GM18907 (cell line): ENCODE results near the gene KANSL1.

Source experiments
- ATAC-seq: cut with Tn5 transposase; IDR thresholded peaks from one replicate; pipeline ENCODE4 v1.9.1; 2021; ENCODE audit warnings: mild to moderate bottlenecking, moderate library complexity; ENCODE audit not compliant: unreplicated experiment

Gene KANSL1

DNA sequence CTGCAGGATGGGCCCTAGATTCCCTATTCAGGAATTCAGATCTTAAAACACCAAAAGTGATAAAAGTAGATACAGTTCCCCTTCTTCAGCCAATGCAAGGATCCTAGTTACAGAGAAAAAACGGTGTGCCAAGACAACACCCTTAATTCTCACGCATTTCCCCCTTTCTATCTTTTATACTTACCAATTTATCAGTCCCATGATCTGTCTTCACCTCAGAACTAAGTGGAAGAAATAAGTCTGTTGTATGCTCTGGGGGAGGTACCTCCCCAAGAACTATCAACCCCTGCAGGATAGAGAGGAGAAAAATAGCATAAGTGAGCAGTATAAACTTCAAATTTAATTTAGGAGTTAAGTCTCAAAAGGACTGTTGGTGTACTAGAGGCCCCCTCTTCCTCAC lies 111.0 kb downstream of the KANSL1 start:
- ATAC-seq = no peak

DNA sequence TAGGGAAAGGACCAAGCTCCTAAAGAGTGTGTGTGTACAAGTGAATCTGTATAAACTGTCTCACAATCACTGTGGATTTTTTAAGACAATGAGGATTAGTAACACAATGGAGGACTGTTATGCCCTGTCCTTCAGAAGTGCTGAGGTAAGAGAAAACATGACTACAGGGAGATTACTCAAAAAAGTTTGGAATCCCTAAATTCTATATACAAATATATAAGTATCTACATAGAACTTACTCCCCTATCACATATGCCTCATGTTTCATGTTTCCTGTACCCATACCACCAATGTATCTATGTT lies 112.3 kb downstream of the KANSL1 start:
- ATAC-seq = no peak

DNA sequence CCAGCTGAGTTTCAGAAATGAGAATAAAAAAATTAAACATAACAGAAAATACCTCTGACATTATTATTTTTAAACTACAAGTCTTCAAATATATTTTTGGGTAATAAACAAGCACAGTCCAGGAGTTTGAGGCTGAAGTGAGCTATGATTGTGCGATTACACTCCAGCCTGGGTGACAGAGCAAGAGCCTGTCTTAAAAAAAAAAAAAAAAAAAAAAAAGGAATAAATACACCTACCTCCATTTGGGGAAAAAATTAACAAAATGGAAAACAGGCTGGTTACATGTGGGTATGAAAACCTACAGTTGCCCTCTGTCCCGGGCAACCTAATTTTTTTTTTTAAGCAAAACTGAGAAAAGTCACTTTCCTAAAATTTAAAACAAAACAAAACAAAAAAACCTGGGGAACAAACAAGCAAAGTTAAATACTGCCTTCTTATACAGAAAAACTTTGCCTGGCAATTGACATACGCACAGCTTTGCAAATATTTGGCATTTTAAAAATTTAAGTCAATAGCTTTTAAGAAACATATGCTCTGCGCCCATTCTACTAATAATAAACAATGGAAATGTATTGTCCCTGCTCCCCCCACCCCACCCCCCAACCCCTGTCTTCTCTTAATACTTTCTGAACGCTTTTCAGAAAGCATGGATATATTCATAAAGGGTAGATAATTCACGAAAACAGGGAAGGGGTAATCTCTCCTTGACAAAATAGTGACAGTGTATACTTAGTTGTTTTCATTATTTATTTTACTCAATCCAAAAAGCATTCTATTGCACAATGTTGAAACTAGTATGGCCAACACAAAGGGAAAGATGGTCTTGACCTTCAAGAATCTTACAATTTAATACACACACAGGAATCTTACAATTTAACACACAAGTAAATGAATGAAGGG lies 112.9 kb downstream of the KANSL1 start:
- no peak for ATAC-seq

DNA sequence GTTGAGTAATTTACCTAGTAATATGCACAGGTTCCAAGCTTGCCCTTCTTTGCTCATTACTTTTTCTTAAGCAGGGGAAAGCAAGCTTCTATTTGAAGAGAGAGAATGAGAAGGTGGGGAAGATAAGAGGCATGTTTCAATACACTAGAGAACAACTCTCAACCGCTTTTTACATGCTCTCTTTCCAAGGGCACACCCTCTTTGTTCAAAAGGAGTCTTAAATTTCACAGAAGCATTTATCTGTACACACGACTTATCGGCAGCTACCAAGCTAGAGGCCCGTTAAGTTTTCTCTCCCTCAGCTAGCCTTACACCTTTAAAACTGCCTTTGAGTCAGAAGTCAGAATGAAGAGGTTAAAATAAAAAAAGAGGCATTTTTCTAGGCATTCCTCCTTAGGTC lies 114.6 kb downstream of the KANSL1 start:
- no peak for ATAC-seq

DNA sequence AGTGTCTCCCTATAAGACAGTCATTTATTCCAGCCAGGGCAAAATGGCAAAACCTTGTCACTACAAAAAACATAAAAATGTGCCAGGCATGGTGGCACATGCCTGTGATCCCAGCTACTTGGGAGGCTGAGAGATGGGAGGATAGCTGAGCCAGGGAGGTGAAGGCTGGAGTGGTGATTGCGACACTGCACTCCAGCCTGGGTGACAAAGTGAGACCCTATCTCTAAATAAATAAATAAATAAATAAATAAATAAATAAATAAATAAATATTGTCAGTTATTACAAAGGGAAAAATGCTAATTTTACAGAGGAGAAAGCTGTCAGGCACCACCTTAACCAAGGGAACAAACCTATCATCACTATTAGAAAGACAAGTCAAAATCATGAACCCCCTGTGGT lies 118.7 kb downstream of the KANSL1 start:
- ATAC-seq = no peak

DNA sequence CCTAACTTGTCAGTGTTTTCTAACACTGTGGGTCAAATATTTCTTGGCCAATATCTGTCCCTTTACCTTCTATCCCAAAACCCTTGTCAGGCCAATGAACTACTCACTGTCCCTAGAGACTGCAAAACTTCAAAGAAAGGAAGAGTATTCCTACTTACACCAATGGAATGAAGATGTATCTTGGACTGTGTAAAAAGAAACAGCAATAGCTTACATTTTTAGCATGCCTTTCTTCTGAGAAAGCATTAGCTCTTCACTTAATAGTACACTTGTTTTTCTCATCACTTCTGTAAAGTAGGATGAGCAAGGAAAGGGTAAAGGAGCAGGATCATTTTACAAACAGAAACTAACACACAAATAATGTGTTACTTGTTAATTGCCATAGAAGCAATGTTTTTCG lies 120.2 kb downstream of the KANSL1 start:
- no peak for ATAC-seq

DNA sequence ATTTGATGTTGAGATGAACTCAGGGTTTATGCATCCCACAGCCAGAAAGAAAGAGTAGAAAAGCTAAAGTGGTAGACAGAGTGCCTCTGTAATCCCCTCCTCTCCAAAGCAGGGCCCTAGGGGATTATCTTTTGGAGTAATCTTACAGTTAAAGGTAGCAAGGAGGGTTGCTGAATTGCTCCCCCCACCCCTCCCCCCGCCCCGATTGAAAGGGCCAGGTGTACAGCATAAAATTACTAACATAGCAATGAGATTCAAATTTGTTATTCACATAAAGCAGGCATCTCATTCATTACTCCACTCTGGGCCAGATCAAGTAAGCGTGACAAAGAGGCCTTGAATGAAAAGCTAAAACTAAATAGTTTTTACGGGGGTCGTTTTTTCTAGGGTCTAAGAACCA lies 121.4 kb downstream of the KANSL1 start:
- ATAC-seq = no peak

DNA sequence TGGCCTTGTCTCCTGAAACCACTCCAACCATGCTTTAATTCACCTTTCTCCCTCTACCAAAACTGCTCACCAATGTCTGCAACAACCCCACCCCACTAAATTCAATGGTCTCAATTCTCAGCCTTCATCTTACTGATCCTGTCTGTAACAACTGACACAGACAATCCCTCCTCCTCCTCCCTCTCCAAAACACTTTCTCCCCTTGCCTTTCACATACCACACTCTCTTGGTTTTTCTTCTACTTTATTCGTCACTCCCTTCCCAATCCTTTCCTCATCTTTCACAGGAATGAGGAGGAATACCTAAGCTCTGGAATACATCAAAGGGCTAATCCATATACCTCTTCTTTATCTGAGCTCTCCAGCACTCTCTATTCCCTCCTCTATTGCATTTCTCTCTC lies 128.8 kb downstream of the KANSL1 start:
- ATAC-seq = no peak

DNA sequence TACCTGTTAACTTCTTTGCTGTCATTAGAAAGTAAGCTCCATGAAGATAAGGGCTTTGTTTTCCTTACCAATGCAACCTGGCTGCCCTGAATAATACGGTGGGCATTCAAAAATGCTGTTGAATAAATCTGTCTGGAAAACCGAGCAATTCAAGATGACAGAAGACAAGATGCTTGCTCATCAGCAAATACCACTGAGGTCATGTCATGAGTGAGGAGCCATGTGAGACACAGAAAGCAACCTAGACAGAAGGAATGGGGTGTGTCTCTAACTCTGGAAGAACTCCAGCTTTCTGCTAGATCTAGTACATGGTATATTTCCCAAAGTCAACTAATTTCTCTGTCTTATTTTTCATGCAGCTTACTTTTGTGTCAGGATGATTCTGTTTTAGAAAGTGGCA lies 130.0 kb downstream of the KANSL1 start:
- ATAC-seq = no peak

DNA sequence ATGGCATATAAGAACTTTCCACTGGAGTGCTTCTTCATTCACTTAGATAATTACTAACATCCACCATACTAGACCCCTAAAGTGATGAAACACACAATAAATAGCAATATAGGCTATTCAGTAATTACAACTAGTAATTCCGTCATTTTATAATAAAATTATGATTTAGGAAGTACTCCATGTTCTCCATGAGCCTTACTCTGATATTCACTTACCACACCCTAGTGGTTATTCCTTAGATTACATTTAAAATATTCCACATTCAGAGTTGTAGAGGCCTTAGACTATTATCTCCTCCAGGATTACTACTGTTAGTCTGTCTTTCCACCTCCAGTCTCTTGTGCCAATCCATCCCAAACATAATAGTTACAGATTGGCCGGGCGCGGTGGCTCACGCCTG lies 131.8 kb downstream of the KANSL1 start:
- no peak for ATAC-seq

DNA sequence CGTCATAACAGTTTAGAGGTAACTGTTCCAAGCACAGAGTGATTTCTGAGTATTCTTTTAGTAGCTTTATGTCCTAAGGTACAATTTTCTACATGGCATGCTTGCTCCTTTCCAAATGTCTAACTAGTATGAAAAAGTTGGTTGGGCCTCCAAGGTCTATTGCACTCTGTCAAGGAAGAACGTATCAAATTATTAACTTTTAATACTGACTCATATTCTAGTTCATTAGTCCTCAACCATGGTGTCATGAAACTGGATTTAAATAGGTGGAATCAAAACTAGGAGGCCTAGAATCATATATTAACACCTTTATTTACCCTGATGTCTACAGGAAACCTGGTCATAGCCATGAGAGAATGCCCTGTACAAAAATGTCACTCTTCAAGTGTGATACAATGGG lies 132.8 kb downstream of the KANSL1 start:
- ATAC-seq = no peak

DNA sequence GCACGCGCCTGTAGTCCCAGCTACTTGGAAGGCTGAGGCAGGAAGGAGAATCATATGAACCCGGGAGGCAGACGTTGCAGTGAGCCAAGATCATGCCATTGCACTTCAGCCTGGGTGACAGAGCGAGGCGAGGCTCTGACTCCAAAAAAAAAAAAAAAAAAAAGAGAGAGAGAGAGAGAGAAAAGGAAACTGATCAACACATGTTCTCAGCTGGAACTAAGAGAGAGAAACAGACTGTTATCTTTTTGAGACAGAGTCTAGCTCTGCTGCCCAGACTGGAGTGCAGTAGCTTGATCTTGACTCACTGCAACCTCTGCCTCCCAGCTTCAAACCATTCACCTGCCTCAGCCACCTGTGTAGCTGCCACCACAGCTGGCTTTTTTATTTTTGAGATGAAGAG lies 133.7 kb downstream of the KANSL1 start:
- no peak for ATAC-seq

DNA sequence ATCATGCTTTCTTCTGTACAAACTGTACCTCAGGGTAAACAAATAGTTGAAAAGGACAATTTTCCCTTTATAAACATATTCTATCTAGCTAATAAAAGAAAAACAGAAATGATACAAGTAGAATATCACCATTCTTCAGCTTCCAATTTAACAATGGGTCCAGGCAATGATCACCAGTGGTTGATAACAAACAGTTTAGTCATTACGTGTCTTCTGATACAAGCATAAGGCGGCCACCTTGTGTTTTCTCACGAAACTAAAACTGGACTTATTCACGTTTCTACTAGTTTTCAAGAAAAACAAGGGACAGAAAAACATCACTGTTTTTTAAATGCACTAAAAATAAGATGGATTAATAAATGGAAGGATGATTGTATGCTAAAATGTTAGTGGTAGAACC lies 135.9 kb downstream of the KANSL1 start:
- ATAC-seq = no peak

DNA sequence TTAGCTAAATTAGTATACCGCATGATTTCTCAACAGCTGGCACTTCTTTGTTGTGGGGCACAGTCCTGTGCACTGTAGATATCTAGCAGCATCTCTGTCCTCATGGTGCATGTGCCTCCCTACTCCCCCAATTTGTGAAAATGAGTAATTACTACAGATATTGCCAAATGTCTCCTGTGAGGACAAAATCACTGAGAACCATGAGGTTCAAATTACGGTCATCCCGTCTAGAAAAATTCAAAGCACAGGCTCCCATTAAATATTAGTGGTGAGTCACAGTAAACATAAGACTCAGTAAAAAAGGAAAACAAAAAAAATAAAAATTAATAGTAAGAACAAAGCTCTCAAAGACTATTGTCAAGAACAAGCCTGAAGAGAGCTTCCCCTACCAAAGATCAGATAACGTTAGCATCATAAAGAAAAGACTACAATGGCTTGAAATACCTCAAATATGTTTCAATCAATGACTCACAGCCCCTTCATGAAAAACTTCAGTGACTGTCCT lies 136.4 kb downstream of the KANSL1 start:
- no peak for ATAC-seq

DNA sequence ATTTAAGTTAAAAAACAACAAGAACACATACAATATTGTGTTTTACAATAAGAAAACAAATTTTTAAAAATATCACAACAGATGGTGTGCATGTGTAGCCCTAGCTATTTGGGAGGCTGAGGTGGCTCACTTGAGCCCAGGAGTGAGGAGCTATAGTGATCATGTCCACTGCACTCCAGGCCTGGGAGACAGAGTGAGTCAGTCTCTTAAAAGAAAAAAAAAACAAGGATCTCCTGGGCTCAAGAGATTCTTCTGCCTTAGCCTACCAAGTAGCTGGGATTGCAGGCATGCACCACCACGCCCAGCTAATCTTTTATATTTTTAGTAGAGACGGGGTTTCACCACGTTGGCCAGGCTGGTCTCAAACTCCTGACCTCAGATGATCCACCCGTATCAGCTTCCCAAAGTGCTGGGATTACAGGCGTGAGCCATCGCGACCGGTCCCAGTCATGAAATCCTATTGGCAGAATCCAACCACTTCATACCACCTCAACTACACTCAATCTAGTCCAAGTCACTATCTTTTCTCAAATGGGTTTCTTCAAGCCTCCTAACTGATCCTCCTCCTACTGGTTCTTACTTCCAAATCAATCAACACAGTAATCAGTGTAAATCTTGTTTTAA lies 139.2 kb downstream of the KANSL1 start:
- no peak for ATAC-seq

DNA sequence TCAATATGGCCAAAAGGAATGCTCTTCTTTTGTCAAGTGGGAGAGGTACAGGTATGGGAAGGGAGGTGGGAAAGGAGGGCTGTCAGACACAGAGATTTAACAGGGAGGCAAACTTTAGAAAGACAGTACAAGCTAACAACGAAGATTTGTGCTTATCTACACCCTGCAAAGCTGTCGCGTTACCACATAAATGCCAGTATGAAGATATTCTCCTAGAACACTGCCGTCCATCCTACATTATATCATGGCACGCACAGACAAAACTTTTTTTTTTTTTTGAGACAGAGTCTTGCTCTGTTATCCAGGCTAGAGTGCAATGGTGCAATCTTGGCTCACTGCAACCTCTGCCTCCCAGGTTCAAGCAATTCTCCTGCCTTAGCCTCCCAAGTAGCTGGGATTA lies 143.6 kb downstream of the KANSL1 start:
- no peak for ATAC-seq

DNA sequence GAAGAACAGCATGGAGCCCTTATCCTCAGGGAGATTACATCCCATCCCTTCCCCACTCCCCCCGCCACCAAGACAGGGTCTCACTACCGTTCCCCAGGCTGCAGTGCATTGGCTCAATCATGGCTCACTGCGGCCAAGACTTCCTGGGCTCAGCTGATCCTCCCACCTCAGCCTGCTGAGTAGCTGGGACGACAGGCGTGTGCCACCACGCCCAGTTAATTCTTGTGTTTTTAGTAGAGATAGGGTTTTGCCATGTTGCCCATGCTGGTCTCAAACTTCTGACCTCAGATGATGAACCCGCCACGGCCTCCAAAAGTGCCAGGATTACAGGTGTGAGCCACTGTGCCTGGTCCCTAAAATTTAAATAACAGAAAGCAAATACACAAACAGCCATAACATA lies 145.4 kb downstream of the KANSL1 start:
- no peak for ATAC-seq

DNA sequence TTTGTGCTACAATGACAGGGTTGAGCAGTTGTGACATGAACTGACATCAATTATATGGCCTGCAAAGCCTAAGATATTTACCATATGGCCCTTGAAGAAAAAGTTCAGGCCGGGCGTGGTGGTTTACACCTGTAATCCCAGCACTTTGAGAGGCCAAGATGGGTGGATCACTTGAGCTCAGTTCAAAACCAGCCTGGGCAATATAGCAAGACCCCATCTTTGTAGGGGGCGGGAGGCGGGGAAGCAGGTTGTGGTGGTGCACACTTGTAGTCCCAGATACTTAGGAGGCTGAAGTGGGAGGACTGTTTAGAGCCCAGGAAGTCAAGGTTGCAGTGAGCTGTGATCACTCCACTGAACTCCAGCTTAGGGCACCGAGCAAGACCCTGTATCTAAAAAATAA lies 145.8 kb downstream of the KANSL1 start:
- ATAC-seq = no peak

DNA sequence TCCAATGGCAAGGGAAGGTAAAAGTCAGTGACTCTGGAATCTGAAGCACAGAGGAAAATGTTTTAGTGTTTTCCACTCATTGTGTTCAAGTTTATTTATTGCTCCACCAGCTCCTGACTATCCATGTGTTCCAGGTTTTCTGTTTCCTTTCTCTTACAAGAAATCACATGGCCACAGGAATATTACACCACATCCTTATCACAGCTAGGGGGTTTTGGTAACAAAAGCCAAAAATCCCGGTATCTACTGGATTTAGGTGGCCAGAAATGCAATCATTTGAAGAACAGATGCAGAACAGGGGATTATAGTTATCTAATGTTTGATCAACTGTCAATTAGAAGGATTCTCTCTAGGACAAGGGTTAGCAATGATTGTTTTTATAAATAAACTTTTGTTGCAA lies 146.3 kb downstream of the KANSL1 start:
- ATAC-seq = no peak

DNA sequence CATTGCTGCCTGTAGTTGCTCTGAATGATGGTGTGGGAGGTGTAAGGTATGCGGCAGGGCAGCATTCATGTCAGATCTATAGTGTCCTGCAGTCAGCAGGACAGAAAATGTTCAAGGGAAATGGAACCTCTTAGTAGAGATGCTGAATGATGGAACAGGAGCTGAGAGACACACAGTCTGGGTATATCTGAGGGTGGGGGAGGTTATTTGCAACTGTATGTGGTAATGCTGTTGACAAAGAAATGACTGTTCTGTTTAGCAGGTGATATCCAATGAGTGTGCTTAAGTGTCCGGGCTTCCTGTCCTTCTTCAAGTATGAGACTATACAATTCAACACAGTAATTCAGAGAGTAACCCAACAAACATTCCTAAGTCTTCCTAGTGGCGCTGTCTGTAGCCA lies 147.6 kb downstream of the KANSL1 start:
- no peak for ATAC-seq

DNA sequence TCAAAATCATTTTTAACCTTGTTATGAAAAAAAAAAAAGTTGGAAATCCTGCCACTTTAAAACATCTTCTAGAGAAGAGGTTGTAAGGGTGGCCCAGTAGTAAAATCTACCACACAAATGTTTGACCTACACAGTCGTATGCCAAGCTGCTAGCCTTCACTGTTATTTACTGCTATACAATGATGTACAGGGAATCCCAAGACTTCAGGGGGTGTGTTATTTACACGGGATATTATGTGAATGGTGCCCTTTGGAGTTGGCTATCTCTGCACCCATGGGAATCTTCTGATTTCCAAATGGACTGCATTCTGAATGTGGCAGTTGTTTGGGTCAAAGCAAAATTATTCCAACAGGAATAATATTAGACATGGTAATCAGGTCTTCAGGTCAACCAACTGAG lies 148.2 kb downstream of the KANSL1 start:
- ATAC-seq = no peak

DNA sequence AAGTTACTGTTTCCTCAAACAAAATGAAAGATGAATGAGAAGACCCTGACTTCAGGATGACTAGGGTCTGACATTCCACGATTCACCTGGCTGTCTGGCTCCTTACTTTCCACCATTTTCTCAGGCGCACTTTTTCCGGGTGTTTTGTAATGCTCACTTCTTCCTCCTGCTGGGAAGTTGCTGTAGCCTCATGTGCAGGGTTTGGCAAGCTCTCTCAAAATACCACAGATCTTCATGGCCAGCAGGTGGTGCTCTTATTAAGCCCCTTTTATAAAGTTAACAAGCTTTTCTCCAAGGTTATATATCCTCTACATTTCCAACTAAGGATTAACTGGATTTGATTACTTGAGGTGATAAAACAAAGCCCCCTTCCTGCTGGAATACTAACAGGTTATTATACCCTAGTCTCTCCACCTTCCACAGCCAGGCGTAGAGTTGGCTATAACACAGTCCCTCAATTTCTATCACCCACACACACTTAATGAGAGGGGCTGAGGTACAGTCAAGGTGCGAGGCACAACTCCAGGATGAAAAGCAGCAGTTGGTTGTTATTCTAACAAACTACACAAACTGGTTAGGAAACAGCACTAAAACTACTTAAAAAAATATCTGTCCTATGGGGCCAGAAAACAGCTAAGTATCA lies 148.8 kb downstream of the KANSL1 start:
- no peak for ATAC-seq
